Measurements from ENCODE around the gene ABCD3.
"Not testable (repeated sequence)": the region's sequence is repeated elsewhere in the genome, so short reads cannot be mapped to it uniquely, and the experiment has no call there.

ABCD3 gene

GRCh38 chr1:94428441-94428840 is 10.3 kb downstream of the ABCD3 start:
- Mint-ChIP-seq H3K27me3 (no peaks in the 10 kb centered on the region), H3K27ac (no peak overlapping the region), H3K4me3 (no peak overlapping the region), H3K36me3 (peaks cover 5% of the 10 kb centered on the region), H3K4me1 (ENCODE audit: low read depth) (peaks cover 57% of the 10 kb centered on the region), H3K9me3 (ENCODE audit: low read depth) (peaks cover 4% of the 10 kb centered on the region)

GRCh38 chr1:94428927-94429528 is 10.8 kb downstream of the ABCD3 start:
- H3K36me3 Mint-ChIP-seq; H3K27ac Mint-ChIP-seq; H3K9me3 Mint-ChIP-seq (ENCODE audit: low read depth); H3K27me3 Mint-ChIP-seq; H3K4me3 Mint-ChIP-seq: not testable (repeated sequence)
- peaks cover 51% of the 10 kb centered on the region for H3K4me1 Mint-ChIP-seq (ENCODE audit: low read depth)

- H3K9me3 Mint-ChIP-seq (ENCODE audit: low read depth); H3K36me3 Mint-ChIP-seq; H3K4me3 Mint-ChIP-seq; H3K27me3 Mint-ChIP-seq: not testable (repeated sequence)
- Mint-ChIP-seq H3K4me1 (ENCODE audit: low read depth) (peaks cover 56% of the 10 kb centered on the region), H3K27ac (peak overlapping the region; percentile 36)
Observed at GRCh38 chr1:94430066-94430465, 11.9 kb downstream of the ABCD3 start.

- Mint-ChIP-seq H3K4me1 (ENCODE audit: low read depth) (peaks cover 42% of the 10 kb centered on the region), H3K27ac (no peak overlapping the region), H3K9me3 (ENCODE audit: low read depth) (peaks cover 12% of the 10 kb centered on the region), H3K27me3 (no peaks in the 10 kb centered on the region), H3K4me3 (no peak overlapping the region), H3K36me3 (peaks cover 22% of the 10 kb centered on the region)
Observed at GRCh38 chr1:94433866-94434265, 15.7 kb downstream of the ABCD3 start.

GRCh38 chr1:94434365-94435045 is 16.3 kb downstream of the ABCD3 start:
- Mint-ChIP-seq H3K4me1 (ENCODE audit: low read depth) (peaks cover 41% of the 10 kb centered on the region), H3K27ac (no peak overlapping the region), H3K9me3 (ENCODE audit: low read depth) (peaks cover 11% of the 10 kb centered on the region), H3K36me3 (peaks cover 20% of the 10 kb centered on the region), H3K4me3 (no peak overlapping the region), H3K27me3 (no peaks in the 10 kb centered on the region)

- Mint-ChIP-seq H3K27ac (no peak overlapping the region), H3K36me3 (peaks cover 29% of the 10 kb centered on the region)
Observed at GRCh38 chr1:94438692-94439276, 20.6 kb downstream of the ABCD3 start.

GRCh38 chr1:94440088-94440487 is 21.9 kb downstream of the ABCD3 start:
- peaks cover 21% of the 10 kb centered on the region for H3K9me3 Mint-ChIP-seq (ENCODE audit: low read depth)
- H3K4me3 Mint-ChIP-seq, result no peak overlapping the region
- H3K36me3 Mint-ChIP-seq, result peaks cover 30% of the 10 kb centered on the region
- peaks cover 15% of the 10 kb centered on the region for H3K4me1 Mint-ChIP-seq (ENCODE audit: low read depth)
- no peaks in the 10 kb centered on the region for H3K27me3 Mint-ChIP-seq
- H3K27ac Mint-ChIP-seq, result no peak overlapping the region

More at GRCh38 chr1:94438692-94439276, 20.6 kb downstream of the ABCD3 start:
- H3K4me1 Mint-ChIP-seq (ENCODE audit: low read depth), result peaks cover 21% of the 10 kb centered on the region
- H3K27me3 Mint-ChIP-seq, result no peaks in the 10 kb centered on the region
- no peak overlapping the region for H3K4me3 Mint-ChIP-seq
- H3K9me3 Mint-ChIP-seq (ENCODE audit: low read depth), result peaks cover 19% of the 10 kb centered on the region

GRCh38 chr1:94443067-94443466 is 24.9 kb downstream of the ABCD3 start:
- not testable (repeated sequence) for H3K4me3 Mint-ChIP-seq, H3K27me3 Mint-ChIP-seq, H3K27ac Mint-ChIP-seq
- Mint-ChIP-seq H3K4me1 (ENCODE audit: low read depth) (peaks cover 11% of the 10 kb centered on the region), H3K9me3 (ENCODE audit: low read depth) (peaks cover 32% of the 10 kb centered on the region), H3K36me3 (peaks cover 34% of the 10 kb centered on the region)

- H3K27me3 Mint-ChIP-seq; H3K4me3 Mint-ChIP-seq; H3K4me1 Mint-ChIP-seq (ENCODE audit: low read depth); H3K27ac Mint-ChIP-seq: not testable (repeated sequence)
- Mint-ChIP-seq H3K9me3 (ENCODE audit: low read depth) (peaks cover 47% of the 10 kb centered on the region), H3K36me3 (peaks cover 48% of the 10 kb centered on the region)
Observed at GRCh38 chr1:94444819-94445218, 26.6 kb downstream of the ABCD3 start.

- not testable (repeated sequence) for H3K4me3 Mint-ChIP-seq; H3K27me3 Mint-ChIP-seq; H3K4me1 Mint-ChIP-seq (ENCODE audit: low read depth); H3K27ac Mint-ChIP-seq
- peaks cover 58% of the 10 kb centered on the region for H3K36me3 Mint-ChIP-seq
- peaks cover 48% of the 10 kb centered on the region for H3K9me3 Mint-ChIP-seq (ENCODE audit: low read depth)
Observed at GRCh38 chr1:94445733-94446132, 27.5 kb downstream of the ABCD3 start.

GRCh38 chr1:94446177-94446576 is 28.0 kb downstream of the ABCD3 start:
- Mint-ChIP-seq H3K36me3 (peaks cover 60% of the 10 kb centered on the region), H3K9me3 (ENCODE audit: low read depth) (peaks cover 48% of the 10 kb centered on the region)
- not testable (repeated sequence) for H3K27me3 Mint-ChIP-seq; H3K4me3 Mint-ChIP-seq; H3K4me1 Mint-ChIP-seq (ENCODE audit: low read depth); H3K27ac Mint-ChIP-seq

- Mint-ChIP-seq H3K36me3 (peaks cover 59% of the 10 kb centered on the region), H3K9me3 (ENCODE audit: low read depth) (peaks cover 48% of the 10 kb centered on the region)
- not testable (repeated sequence) for H3K27ac Mint-ChIP-seq; H3K27me3 Mint-ChIP-seq; H3K4me3 Mint-ChIP-seq; H3K4me1 Mint-ChIP-seq (ENCODE audit: low read depth)
Observed at GRCh38 chr1:94448741-94449140, 30.6 kb downstream of the ABCD3 start.

GRCh38 chr1:94456736-94457135 is 38.5 kb downstream of the ABCD3 start:
- Mint-ChIP-seq H3K4me3 (no peak overlapping the region), H3K36me3 (peaks cover 34% of the 10 kb centered on the region), H3K27me3 (no peaks in the 10 kb centered on the region), H3K27ac (no peak overlapping the region), H3K4me1 (ENCODE audit: low read depth) (peaks cover 14% of the 10 kb centered on the region), H3K9me3 (ENCODE audit: low read depth) (peaks cover 11% of the 10 kb centered on the region)

- H3K4me3 Mint-ChIP-seq, result no peak overlapping the region
- H3K27ac Mint-ChIP-seq, result no peak overlapping the region
- H3K9me3 Mint-ChIP-seq (ENCODE audit: low read depth), result no peaks in the 10 kb centered on the region
- peaks cover 7% of the 10 kb centered on the region for H3K4me1 Mint-ChIP-seq (ENCODE audit: low read depth)
- no peaks in the 10 kb centered on the region for H3K27me3 Mint-ChIP-seq
- peaks cover 16% of the 10 kb centered on the region for H3K36me3 Mint-ChIP-seq
Observed at GRCh38 chr1:94462606-94463005, 44.4 kb downstream of the ABCD3 start.

- no peak overlapping the region for H3K27ac Mint-ChIP-seq
- H3K4me1 Mint-ChIP-seq (ENCODE audit: low read depth), result peaks cover 7% of the 10 kb centered on the region
- H3K36me3 Mint-ChIP-seq, result peaks cover 18% of the 10 kb centered on the region
- H3K9me3 Mint-ChIP-seq (ENCODE audit: low read depth), result no peaks in the 10 kb centered on the region
- no peak overlapping the region for H3K4me3 Mint-ChIP-seq
- no peaks in the 10 kb centered on the region for H3K27me3 Mint-ChIP-seq
Observed at GRCh38 chr1:94463056-94463764, 45.0 kb downstream of the ABCD3 start.

Data from activated naive CD8-positive, alpha-beta T cell (primary cell).